ENCODE results near the gene SYS1. TPM values are rescaled to one million over a fixed set of nuclear protein-coding genes. Genes with fewer than 3 reads are reported as not detected.

SYS1 gene
- 10 to 100 TPM; 17.3 to 49.8 (median 21.9) TPM for total RNA-seq

- peak; percentile 87 to 92 (median 92) for ATAC-seq (replicated peaks in 6 of 8)
- Histone ChIP-seq H3K4me1 (replicated peaks in 1 of 2) (peaks cover 3 to 5% of the 10 kb centered on the region in 2 donors), H3K4me3 (peak within 1 kb of the TSS; percentile 75 to 96 (median 80)), H3K27ac (peak within 1 kb of the TSS; percentile 98 to 99)
- in situ Hi-C loops (cut with MboI; ENCODE audit: low pct_unique_long_range_greater_than_20kb in 2 of 9, low sequenced_read_pairs in 9 of 9, unreplicated experiment in 9 of 9), result loop anchor here in 1 of 9 experiments (25.0 kb wide), 1 partner anchor 399 kb away; no protein-coding TSS in a partner anchor
- WGBS, 10 experiments, result 0 to 5% (median 0%) methylated on average over 1 to 18 of the region's 55 CpGs; no CpG with 5 or more reads in 1 of the 10 experiments
These were observed at the start of gene SYS1 for GRCh38 chr20:45362804-45363610. SYS1 (plus strand) TSS chr20:45363156; CDS start chr20:45363532, 376 bp downstream.

- in situ Hi-C loops (cut with MboI; ENCODE audit: low pct_unique_long_range_greater_than_20kb in 2 of 9, low sequenced_read_pairs in 9 of 9, unreplicated experiment in 9 of 9), result loop anchor here in 3 of 9 experiments (25.0 kb wide), 2 partner anchors 123 to 448 kb away; no protein-coding TSS in a partner anchor
- no peaks in the 10 kb centered on the region for H3K4me1 ChIP-seq (replicated peaks in 1 of 2)
- no peak for ATAC-seq (replicated peaks in 6 of 8)
- no peak overlapping the region for H3K27ac ChIP-seq
- H3K4me3 ChIP-seq, result no peak overlapping the region
- WGBS, 10 experiments, result 70 to 87% (median 80%) methylated on average over 2 to 7 of the region's 11 CpGs; no CpG with 5 or more reads in 7 of the 10 experiments
These were observed 49.0 kb upstream of the SYS1 start for GRCh38 chr20:45313943-45314342.

- ATAC-seq (replicated peaks in 6 of 8), result no peak
- 60 to 100% (median 88%) methylated on average over 1 to 4 of the region's 4 CpGs for WGBS, 10 experiments
- Histone ChIP-seq H3K27ac (no peak overlapping the region), H3K4me1 (replicated peaks in 1 of 2) (no peaks in the 10 kb centered on the region), H3K4me3 (no peak overlapping the region)
- in situ Hi-C loops (cut with MboI; ENCODE audit: low pct_unique_long_range_greater_than_20kb in 2 of 9, low sequenced_read_pairs in 9 of 9, unreplicated experiment in 9 of 9), result loop anchor here in 3 of 9 experiments (25.0 kb wide), 2 partner anchors 122 to 447 kb away; no protein-coding TSS in a partner anchor
These were observed 47.3 kb upstream of the SYS1 start for GRCh38 chr20:45315672-45316071.

GRCh38 chr20:45316150-45317080, 46.5 kb upstream of the SYS1 start:
- in situ Hi-C loops (cut with MboI; ENCODE audit: low pct_unique_long_range_greater_than_20kb in 2 of 9, low sequenced_read_pairs in 9 of 9, unreplicated experiment in 9 of 9), result loop anchor here in 3 of 9 experiments (25.0 kb wide), 2 partner anchors 121 to 446 kb away; no protein-coding TSS in a partner anchor
- Histone ChIP-seq H3K4me3 (no peak overlapping the region), H3K27ac (no peak overlapping the region), H3K4me1 (replicated peaks in 1 of 2) (no peaks in the 10 kb centered on the region)
- 10 to 100% (median 87%) methylated on average over 2 to 9 of the region's 71 CpGs; no CpG with 5 or more reads in 2 of the 10 experiments for WGBS, 10 experiments
- no peak for ATAC-seq (replicated peaks in 6 of 8)

- no peak for ATAC-seq (replicated peaks in 6 of 8)
- Histone ChIP-seq H3K4me3 (no peak overlapping the region), H3K4me1 (replicated peaks in 1 of 2) (no peaks in the 10 kb centered on the region), H3K27ac (no peak overlapping the region)
- WGBS, 10 experiments, result 20 to 100% (median 45%) methylated on average over 1 to 2 of the region's 3 CpGs; no CpG with 5 or more reads in 6 of the 10 experiments
- in situ Hi-C loops (cut with MboI; ENCODE audit: low pct_unique_long_range_greater_than_20kb in 2 of 9, low sequenced_read_pairs in 9 of 9, unreplicated experiment in 9 of 9), result loop anchor here in 3 of 9 experiments (25.0 kb wide), 2 partner anchors 119 to 444 kb away; no protein-coding TSS in a partner anchor
These were observed 45.1 kb upstream of the SYS1 start for GRCh38 chr20:45317826-45318225.

- in situ Hi-C loops (cut with MboI; ENCODE audit: low pct_unique_long_range_greater_than_20kb in 2 of 9, low sequenced_read_pairs in 9 of 9, unreplicated experiment in 9 of 9), result loop anchor here in 3 of 9 experiments (25.0 kb wide), 2 partner anchors 119 to 444 kb away; no protein-coding TSS in a partner anchor
- 37 to 98% (median 81%) methylated on average over 1 to 6 of the region's 7 CpGs; no CpG with 5 or more reads in 2 of the 10 experiments for WGBS, 10 experiments
These were observed 44.5 kb upstream of the SYS1 start for GRCh38 chr20:45318386-45318939.

GRCh38 chr20:45318948-45319347, 44.0 kb upstream of the SYS1 start:
- no peak for ATAC-seq (replicated peaks in 6 of 8)
- Histone ChIP-seq H3K27ac (no peak overlapping the region), H3K4me3 (no peak overlapping the region), H3K4me1 (replicated peaks in 1 of 2) (no peaks in the 10 kb centered on the region)
- in situ Hi-C loops (cut with MboI; ENCODE audit: low pct_unique_long_range_greater_than_20kb in 2 of 9, low sequenced_read_pairs in 9 of 9, unreplicated experiment in 9 of 9), result loop anchor here in 3 of 9 experiments (25.0 kb wide), 2 partner anchors 118 to 443 kb away; no protein-coding TSS in a partner anchor
- 0 to 100% (median 71%) methylated on average over 1 to 2 of the region's 2 CpGs; no CpG with 5 or more reads in 4 of the 10 experiments for WGBS, 10 experiments

More at GRCh38 chr20:45318386-45318939, 44.5 kb upstream of the SYS1 start:
- H3K27ac ChIP-seq, result no peak overlapping the region
- H3K4me3 ChIP-seq, result no peak overlapping the region
- ATAC-seq (replicated peaks in 6 of 8), result no peak
- no peaks in the 10 kb centered on the region for H3K4me1 ChIP-seq (replicated peaks in 1 of 2)

GRCh38 chr20:45320948-45321595, 41.9 kb upstream of the SYS1 start:
- Histone ChIP-seq H3K4me3 (no peak overlapping the region), H3K4me1 (replicated peaks in 1 of 2) (peaks cover 5 to 11% of the 10 kb centered on the region in 2 donors), H3K27ac (no peak overlapping the region)
- in situ Hi-C loops (cut with MboI; ENCODE audit: low pct_unique_long_range_greater_than_20kb in 2 of 9, low sequenced_read_pairs in 9 of 9, unreplicated experiment in 9 of 9), result loop anchor here in 3 of 9 experiments (25.0 kb wide), 2 partner anchors 116 to 441 kb away; no protein-coding TSS in a partner anchor
- 79 to 100% (median 92%) methylated on average over 1 to 4 of the region's 5 CpGs; no CpG with 5 or more reads in 1 of the 10 experiments for WGBS, 10 experiments
- no peak for ATAC-seq (replicated peaks in 6 of 8)

GRCh38 chr20:45322952-45323383, 40.0 kb upstream of the SYS1 start:
- no peak overlapping the region for H3K4me3 ChIP-seq
- WGBS, 10 experiments, result 56 to 92% (median 81%) methylated on average over 1 to 7 of the region's 7 CpGs; no CpG with 5 or more reads in 4 of the 10 experiments
- no peak overlapping the region for H3K27ac ChIP-seq
- peaks cover 6 to 11% of the 10 kb centered on the region in 2 donors for H3K4me1 ChIP-seq (replicated peaks in 1 of 2)
- in situ Hi-C loops (cut with MboI; ENCODE audit: low pct_unique_long_range_greater_than_20kb in 2 of 9, low sequenced_read_pairs in 9 of 9, unreplicated experiment in 9 of 9), result loop anchor here in 3 of 9 experiments (25.0 kb wide), 2 partner anchors 114 to 439 kb away; no protein-coding TSS in a partner anchor
- peak in 3 of 8 experiments; percentile 5 to 29 (median 11) for ATAC-seq (replicated peaks in 6 of 8)

GRCh38 chr20:45323731-45324130, 39.2 kb upstream of the SYS1 start:
- ATAC-seq (replicated peaks in 6 of 8), result peak in 3 of 8 experiments; percentile 6 to 10 (median 8)

GRCh38 chr20:45325371-45325770, 37.6 kb upstream of the SYS1 start:
- peak in 5 of 8 experiments; percentile 60 to 79 (median 73) for ATAC-seq (replicated peaks in 6 of 8)
- H3K4me1 ChIP-seq (replicated peaks in 1 of 2), result peaks cover 6 to 11% of the 10 kb centered on the region in 2 donors
- in situ Hi-C loops (cut with MboI; ENCODE audit: low pct_unique_long_range_greater_than_20kb in 2 of 9, low sequenced_read_pairs in 9 of 9, unreplicated experiment in 9 of 9), result no loop called here
- no peak overlapping the region for H3K4me3 ChIP-seq
- 80% methylated on average over 2 of the region's 6 CpGs; no CpG with 5 or more reads in 9 of the 10 experiments for WGBS, 10 experiments
- H3K27ac ChIP-seq, result peak overlapping the region in 1 of 2 donors; percentile 69

More at GRCh38 chr20:45323731-45324130, 39.2 kb upstream of the SYS1 start:
- H3K4me3 ChIP-seq, result no peak overlapping the region
- H3K4me1 ChIP-seq (replicated peaks in 1 of 2), result peaks cover 6 to 11% of the 10 kb centered on the region in 2 donors
- H3K27ac ChIP-seq, result no peak overlapping the region
- in situ Hi-C loops (cut with MboI; ENCODE audit: low pct_unique_long_range_greater_than_20kb in 2 of 9, low sequenced_read_pairs in 9 of 9, unreplicated experiment in 9 of 9), result loop anchor here in 3 of 9 experiments (25.0 kb wide), 2 partner anchors 114 to 439 kb away; no protein-coding TSS in a partner anchor
